Hypothalamus (tissue), 51 donors: ENCODE measurements around the gene PDZD11.
"Not testable (repeated sequence)": the region's sequence is repeated elsewhere in the genome, so short reads cannot be mapped to it uniquely, and the experiment has no call there.

Source experiments
- DNase-seq, 51 donors: peaks; one replicate each; lab custom pipeline; 2025; lab: John Stamatoyannopoulos, UW

The PDZD11 gene, protein sequence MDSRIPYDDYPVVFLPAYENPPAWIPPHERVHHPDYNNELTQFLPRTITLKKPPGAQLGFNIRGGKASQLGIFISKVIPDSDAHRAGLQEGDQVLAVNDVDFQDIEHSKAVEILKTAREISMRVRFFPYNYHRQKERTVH

GRCh38 chrX:70289793-70290770 is at the start of gene PDZD11, which contains the start of gene KIF4A:
TSS of gene PDZD11 (minus strand) at chrX:70289927. CDS start at chrX:70289341, 586 bp downstream.
TSS of gene KIF4A (plus strand) at chrX:70290104. CDS start at chrX:70290459, 355 bp downstream.
- DNase-seq: peak in 48 of 51 donors; percentile 2 to 76 (median 52)

DNA sequence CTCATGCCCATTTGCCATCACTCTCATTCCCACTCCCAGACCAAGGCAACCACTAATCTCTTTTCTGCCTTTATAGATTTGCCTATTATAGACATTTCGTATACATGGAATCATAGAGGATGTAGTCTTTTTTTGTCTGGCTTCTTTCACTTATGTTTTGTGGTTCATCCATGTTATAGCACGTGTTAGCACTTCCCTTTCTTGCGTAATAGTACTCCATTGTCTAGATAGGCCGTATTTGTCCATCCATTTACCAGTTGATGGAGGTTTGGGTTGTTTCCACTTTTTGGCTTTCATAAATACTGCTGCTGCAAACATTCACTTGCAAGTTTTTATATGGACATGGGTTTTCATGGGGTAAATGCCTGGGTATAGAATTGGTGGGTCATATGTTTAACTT is 48.6 kb upstream of the PDZD11 start:
- no peak for DNase-seq

DNA sequence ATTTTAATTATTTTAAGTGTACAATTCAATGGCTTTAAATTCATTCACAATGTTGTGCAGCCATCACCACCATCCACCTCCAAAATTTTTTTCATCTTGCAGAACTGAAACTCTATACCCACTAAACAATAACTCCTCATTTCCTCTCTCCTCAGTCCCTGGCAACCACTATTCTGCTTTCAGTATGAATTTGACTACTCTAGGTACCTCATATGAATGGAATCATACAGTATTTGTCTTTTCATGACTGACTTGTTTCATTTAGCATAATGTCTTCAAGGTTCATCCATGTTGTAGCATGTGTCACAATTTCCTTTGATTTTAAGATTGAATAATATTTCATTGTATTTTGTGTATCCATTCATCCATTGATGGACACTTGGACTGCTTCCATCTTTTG is 47.0 kb upstream of the PDZD11 start:
- DNase-seq: no peak

DNA sequence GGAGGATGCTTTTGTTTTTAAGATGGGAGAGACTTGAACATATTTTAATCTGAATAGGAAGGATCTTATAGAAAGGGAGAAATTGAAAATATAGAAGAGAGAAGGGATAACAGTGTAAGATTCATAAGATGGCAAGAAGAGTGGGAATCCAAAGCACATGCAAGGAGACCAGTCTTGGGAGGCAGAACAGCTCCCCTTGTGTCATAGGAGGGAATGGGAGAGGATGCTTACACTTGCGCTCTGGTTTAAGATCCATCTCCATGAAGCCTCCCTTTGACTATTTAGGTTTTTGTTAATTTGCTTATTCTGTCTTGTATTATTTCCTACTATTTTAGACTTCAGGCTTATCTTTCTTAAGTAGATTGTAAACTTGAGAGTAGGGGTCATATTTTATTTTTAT is 42.9 kb upstream of the PDZD11 start:
- no peak for DNase-seq

DNA sequence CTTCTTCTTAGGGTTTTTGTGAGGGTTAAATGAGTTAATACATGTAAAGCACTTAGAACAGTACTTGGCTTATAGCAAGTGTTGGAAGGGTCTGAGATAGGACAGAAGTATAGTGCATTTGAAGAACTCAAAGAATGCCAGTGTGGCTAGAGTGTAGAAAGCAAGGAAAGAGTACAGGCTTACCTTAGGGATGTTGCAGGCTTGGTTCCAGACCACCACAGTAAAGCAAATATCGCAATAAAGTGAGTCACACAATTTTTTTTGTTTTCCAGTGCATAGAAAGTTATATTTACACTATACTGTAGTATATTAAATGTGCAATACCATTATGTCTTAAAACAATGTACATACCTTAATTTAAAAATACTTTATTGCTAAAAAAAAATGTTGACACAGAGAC is 41.4 kb upstream of the PDZD11 start:
- no peak for DNase-seq

GRCh38 chrX:70324326-70324725 is 34.6 kb upstream of the PDZD11 start:
- DNase-seq: no peak

DNA sequence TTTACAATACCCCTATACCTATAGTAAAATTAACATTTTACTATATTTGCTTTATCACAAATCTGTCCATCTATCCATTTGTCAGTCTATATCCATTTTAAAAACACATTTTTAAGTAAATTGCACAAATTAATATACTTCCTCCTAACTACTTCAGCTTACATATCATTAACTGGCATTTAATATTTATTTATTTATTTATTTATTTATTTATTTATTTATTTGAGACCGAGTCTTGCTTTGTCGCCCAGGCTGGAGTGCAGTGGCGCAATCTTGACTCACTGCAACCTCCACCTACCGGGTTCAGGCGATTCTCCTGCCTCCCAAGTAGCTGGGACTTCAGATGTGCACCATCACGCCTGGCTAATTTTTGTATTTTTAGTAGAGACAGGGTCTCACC is 33.9 kb upstream of the PDZD11 start:
- not testable (repeated sequence) for DNase-seq

DNA sequence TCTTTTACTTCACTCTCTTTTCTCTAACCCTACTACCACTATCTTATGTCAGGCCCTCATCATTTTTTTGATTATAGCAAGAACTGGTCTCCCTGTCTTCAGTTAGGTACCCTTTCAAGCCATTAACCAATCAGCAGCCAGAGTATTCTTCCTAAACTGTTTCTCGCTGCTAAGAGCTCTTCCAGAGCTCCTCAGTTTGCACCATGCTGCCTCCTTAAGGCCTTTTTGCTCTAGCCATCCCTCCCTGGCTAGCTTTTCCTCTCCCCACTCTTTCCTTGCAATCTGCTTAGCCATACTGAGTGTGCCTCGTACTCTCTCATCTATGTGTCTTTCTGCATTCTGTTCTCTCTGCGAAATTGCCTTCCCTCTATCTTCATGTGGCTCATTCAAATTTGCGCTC is 33.1 kb upstream of the PDZD11 start:
- no peak for DNase-seq

DNA sequence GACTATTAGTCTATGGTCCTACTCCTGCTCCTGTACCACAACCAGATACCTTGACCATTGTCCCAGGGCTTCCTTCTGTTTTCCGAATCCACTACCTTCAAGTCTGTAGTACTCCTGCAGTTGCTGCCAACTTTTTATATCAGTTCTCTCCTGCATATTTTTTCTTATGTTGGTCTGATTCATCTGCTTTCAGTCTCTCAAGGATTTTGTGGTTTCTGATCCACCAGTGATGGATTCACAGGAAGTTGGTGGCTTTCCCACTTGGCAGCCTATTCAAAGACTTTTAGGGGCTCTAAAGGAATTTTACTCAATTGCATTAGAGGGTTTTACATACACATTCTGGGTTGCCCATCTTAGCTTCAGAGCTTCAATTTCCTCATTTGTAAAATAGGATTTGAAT is 23.8 kb upstream of the PDZD11 start:
- no peak for DNase-seq

GRCh38 chrX:70301716-70302115 is 12.0 kb upstream of the PDZD11 start:
- no peak for DNase-seq

DNA sequence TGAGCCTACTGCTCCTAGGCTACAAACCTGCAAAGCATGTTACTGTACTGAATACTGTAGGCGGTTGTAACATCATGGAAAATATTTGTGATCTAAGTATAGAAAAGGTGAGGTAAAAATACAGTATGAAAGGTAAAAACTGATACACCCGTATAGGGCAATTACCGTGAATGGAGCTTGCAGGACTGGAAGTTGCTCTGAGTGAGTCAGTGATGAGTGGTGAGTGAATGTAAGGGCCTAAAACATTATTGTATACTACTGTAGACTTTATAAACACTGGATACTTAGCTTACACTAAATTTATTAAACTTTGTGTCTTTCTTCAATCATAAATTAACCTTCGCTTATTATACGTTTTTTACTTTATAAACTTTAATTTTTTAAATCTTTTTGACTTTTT is 3.9 kb upstream of the PDZD11 start:
- no peak for DNase-seq

DNA sequence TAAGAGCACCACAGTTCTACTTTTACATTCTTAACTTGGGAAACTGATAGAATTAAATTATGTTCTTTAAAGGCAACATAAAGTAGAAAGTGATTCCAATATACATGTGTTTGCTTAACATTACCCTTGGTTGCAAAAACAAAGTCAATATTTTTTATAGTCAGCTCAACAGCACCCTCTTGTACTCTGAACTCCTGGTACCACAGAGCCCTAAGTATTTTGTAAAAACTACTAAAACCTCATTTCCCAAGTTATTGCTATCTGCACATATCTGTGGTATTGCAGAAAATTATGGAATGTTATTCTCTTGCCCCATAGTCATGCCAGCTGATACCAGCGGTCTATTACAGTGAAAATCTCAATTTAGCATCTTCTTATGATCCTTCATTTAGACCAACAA is 3.1 kb upstream of the PDZD11 start:
- no peak for DNase-seq

DNA sequence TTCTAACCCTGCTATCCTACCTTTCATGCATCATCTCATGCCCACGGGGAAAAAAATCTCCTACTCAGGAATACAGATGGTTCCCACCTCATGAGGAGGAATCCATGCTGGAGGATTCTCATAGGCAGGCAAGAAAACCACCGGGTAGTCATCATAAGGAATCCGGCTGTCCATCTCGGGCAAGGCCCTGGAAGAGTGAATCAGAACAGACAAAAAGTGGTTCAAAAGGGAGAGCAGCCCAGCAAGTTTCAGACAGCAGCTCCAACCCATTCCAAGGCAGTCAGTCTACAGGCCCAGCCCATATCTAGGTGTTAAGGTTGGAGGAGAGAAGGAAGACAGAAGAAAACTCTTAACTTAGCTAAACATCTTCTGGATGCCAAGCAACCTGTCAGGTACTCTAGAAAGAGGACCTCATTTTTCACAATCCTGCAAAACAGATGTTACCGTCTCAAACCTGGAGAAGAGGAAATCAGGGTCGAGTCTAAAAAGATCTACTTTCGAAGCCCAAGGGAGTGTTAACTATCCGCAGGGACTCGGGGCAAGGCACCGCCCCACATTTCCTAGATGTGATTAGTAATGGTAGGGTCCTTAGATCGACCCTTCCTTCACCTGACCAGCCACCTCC is 447 bp downstream of the PDZD11 start:
- DNase-seq: no peak

DNA sequence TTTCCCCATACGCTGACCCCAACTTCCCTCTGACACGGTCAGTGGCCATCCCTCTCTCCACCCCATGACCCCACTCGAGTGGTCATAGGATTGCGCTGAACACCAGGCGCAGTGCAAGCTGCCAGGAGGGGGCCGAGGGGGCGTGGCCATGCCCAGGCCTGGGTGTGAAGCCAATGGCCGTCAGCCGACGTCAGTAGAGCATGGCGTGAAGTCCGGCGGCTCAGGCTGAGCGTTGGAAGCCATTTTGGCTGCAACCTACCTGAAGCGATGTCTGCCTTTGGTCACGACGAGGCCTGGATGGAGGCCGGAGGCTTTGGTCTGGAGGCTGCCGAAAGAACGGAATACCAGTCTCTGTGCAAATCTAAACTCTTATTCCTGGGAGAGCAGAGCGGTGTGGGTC is 7.8 kb downstream of the PDZD11 start, which contains the start of gene RAB41:
Gene RAB41, plus strand, starts transcription at position 222 of the 400 bp plus-strand sequence. Its CDS starts 46 bp downstream, at position 268.
- no peak for DNase-seq

GRCh38 chrX:70280573-70280972 is 9.2 kb downstream of the PDZD11 start:
- no peak for DNase-seq

- no peak for DNase-seq
Measured at GRCh38 chrX:70279081-70279480, 10.6 kb downstream of the PDZD11 start.

GRCh38 chrX:70274029-70274428 is 15.7 kb downstream of the PDZD11 start:
- DNase-seq: not testable (repeated sequence)

DNA sequence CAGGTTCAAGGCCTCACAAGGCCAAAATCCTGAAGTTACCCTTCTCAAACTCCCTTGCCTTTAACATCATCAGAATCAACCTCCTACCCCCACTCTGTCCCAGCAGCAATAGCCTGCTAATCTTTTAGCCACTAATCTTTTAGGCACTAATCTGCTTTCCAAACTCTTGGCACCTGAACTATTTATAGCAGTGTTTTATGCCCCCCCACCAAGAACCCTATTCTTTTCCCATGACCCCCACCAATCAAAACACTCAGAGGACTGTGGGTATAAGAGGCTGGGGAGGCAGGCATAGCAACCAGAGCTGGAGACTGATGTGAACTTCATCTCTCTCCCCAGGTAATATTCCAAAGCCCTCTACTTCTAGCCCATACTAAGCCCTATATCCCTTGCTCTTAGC is 21.7 kb downstream of the PDZD11 start, which contains the start of gene ARR3:
Gene ARR3, plus strand, starts transcription at position 301 of the 400 bp plus-strand sequence. CDS start 1,052 bp downstream, outside the sequence.
- no peak for DNase-seq

DNA sequence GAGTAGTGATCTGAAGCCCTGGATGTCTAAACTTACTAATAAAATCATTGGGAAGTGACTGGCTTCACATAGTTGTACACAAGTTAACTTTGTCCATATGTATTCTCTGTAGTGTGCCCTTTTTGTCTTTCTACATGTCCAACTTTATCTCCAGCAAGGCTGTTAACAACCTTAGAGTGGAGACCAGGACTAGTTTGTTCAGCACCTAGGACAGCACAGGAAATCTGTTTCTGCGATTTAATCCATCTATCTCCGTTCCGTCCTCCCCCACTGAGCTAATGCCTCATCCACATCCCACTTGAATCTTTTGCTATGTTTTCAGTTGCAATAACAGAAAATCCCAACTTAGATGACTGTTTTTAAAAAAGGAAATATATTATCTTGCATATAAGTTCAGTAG is 24.9 kb downstream of the PDZD11 start:
- DNase-seq: no peak

GRCh38 chrX:70262952-70263567 is 26.7 kb downstream of the PDZD11 start:
- peak in 17 of 51 donors; percentile 0 to 11 (median 2) for DNase-seq

DNA sequence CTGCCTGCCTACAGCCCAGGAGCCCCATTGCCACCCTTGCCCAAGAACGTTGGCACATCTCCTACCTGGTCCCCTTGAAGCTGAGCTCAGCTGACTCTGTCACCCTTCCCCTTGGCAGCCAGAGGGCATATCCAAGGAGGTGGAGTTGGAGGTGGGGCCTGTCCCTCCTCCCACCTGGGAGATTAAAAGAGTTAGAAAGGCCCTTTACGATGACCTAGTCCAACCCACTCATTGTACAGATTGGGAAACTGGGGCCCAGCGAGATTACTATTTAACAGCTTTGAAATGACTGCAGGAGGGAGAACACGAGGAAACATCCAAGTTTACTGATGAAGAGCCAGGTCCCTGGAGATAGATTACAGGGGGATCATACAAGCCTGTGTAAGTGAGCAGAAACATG is 29.6 kb downstream of the PDZD11 start, which contains the start of gene P2RY4:
Gene P2RY4, minus strand, starts transcription at position 101 of the 400 bp plus-strand sequence. CDS start 580 bp downstream, outside the sequence.
- DNase-seq: no peak
